CD4-positive, alpha-beta T cell treated with Interleukin-4 for 1 hour (primary cell): ENCODE measurements around the gene SP1.
"Not testable (repeated sequence)": the region's sequence is repeated elsewhere in the genome, so short reads cannot be mapped to it uniquely, and the experiment has no call there.

Experiments
- DNase-seq, 2 donors: peaks; one replicate each; pipeline ENCODE4 v3.0.0-alpha.2; 2020 to 2022

Gene SP1

GRCh38 chr12:53380104-53380793 is at the start of gene SP1:
TSS of gene SP1 (plus strand) at chr12:53380176. CDS start at chr12:53380292, 116 bp downstream.
- peak; percentile 91 for DNase-seq

- DNase-seq: no peak
Observed at GRCh38 chr12:53330671-53331070, 49.3 kb upstream of the SP1 start.

GRCh38 chr12:53332339-53332738 is 47.6 kb upstream of the SP1 start:
- DNase-seq: not testable (repeated sequence)

- DNase-seq: no peak
Observed at GRCh38 chr12:53332744-53333143, 47.2 kb upstream of the SP1 start.

GRCh38 chr12:53333289-53333688 is 46.7 kb upstream of the SP1 start:
- DNase-seq: no peak

GRCh38 chr12:53333845-53334244 is 46.1 kb upstream of the SP1 start:
- no peak for DNase-seq

GRCh38 chr12:53334822-53335221 is 45.2 kb upstream of the SP1 start:
- no peak for DNase-seq

- DNase-seq: no peak
Observed at GRCh38 chr12:53336181-53336681, 43.7 kb upstream of the SP1 start, which contains the start of gene SP7. TSS of gene SP7 (minus strand) at chr12:53336354. CDS start at chr12:53335646, 708 bp downstream.

- peak in 1 of 2 donors; percentile 20 for DNase-seq
Observed at GRCh38 chr12:53338017-53338416, 42.0 kb upstream of the SP1 start.

GRCh38 chr12:53338916-53339315 is 41.1 kb upstream of the SP1 start:
- DNase-seq: no peak

- DNase-seq: no peak
Observed at GRCh38 chr12:53340398-53340797, 39.6 kb upstream of the SP1 start.

GRCh38 chr12:53343449-53343848 is 36.5 kb upstream of the SP1 start:
- DNase-seq: no peak

GRCh38 chr12:53343969-53344368 is 36.0 kb upstream of the SP1 start:
- no peak for DNase-seq

GRCh38 chr12:53344487-53344823 is 35.5 kb upstream of the SP1 start:
- no peak for DNase-seq

GRCh38 chr12:53344824-53345485 is 35.0 kb upstream of the SP1 start:
- peak; percentile 76 for DNase-seq

- no peak for DNase-seq
Observed at GRCh38 chr12:53345486-53346188, 34.3 kb upstream of the SP1 start.

- no peak for DNase-seq
Observed at GRCh38 chr12:53346491-53346890, 33.5 kb upstream of the SP1 start.

GRCh38 chr12:53347905-53348304 is 32.1 kb upstream of the SP1 start:
- no peak for DNase-seq

GRCh38 chr12:53352331-53353256 is 27.4 kb upstream of the SP1 start:
- peak; percentile 88 to 89 for DNase-seq

- no peak for DNase-seq
Observed at GRCh38 chr12:53353257-53353655, 26.7 kb upstream of the SP1 start.

- DNase-seq: no peak
Observed at GRCh38 chr12:53355121-53355520, 24.9 kb upstream of the SP1 start.

- no peak for DNase-seq
Observed at GRCh38 chr12:53358836-53359419, 21.0 kb upstream of the SP1 start.
